Measurements from ENCODE around the gene UNC5C. TPM values are rescaled to one million over a fixed set of nuclear protein-coding genes. Genes with fewer than 3 reads are reported as not detected.

UNC5C gene
- total RNA-seq, 4 donors from 2014 or later = 0.44 to 0.68 (median 0.61) TPM

DNA sequence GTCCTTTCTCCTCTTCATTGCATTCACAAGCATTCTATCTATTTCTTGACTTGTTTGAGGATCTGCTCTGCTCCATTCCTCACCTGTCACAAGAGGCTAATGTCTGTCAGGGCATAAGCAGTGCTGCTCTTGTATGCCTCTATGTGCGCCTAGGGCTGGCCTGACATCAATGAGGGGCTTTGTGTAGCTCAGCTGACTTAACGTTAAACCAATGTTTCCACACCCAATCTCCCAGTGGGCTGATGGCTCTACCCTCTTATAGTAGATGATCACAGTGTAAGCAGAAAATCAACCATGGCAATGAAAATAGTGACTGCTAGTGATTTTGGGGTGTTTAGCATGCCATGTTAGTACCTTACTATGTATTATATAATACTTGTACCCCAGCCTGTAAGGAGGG, 139.0 kb downstream of the UNC5C start:
- TF ChIP-seq, protein P1, sequence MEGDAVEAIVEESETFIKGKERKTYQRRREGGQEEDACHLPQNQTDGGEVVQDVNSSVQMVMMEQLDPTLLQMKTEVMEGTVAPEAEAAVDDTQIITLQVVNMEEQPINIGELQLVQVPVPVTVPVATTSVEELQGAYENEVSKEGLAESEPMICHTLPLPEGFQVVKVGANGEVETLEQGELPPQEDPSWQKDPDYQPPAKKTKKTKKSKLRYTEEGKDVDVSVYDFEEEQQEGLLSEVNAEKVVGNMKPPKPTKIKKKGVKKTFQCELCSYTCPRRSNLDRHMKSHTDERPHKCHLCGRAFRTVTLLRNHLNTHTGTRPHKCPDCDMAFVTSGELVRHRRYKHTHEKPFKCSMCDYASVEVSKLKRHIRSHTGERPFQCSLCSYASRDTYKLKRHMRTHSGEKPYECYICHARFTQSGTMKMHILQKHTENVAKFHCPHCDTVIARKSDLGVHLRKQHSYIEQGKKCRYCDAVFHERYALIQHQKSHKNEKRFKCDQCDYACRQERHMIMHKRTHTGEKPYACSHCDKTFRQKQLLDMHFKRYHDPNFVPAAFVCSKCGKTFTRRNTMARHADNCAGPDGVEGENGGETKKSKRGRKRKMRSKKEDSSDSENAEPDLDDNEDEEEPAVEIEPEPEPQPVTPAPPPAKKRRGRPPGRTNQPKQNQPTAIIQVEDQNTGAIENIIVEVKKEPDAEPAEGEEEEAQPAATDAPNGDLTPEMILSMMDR (IDR thresholded peaks at IDR 0.05; ENCODE audit: low read depth) = no peak

DNA sequence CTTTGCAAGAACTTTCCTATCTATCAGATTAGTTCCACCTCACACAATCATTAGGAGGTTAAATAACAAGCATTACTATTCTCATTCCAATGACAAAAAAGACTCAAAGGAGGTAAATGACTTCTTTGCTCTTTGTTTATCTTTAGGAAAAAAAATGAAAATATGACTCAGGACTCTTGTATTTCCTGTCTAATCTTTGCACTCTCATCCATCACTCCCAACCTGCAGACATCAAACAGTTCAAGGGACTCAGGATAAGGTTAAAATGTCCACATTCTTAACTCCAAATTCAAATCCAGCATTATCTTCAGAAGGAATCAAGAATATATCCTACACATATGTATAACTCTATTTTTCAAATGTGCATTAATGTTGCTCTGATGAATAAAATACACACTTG, 139.6 kb downstream of the UNC5C start:
- TF ChIP-seq, protein P1 (IDR thresholded peaks at IDR 0.05; ENCODE audit: low read depth) = no peak

DNA sequence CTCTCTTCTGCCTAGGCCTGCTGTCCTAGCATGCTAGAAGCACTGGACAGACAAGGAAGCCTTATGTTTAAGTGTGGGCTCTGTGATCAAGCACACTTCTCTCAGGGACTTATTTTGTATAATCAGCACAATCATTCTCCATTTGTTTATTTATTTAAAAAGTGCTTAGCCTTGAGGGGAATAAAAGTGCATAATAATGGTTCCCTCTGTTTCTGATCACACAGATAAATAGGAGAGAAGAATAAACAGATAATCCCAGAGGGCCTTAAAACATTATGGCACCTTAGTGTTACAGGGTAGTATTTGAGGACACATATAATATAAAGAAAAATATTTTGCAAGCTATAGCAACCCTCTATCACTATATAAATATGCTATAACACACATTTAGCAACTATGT, 146.5 kb downstream of the UNC5C start:
- TF ChIP-seq, protein P1 (IDR thresholded peaks at IDR 0.05; ENCODE audit: low read depth) = no peak

DNA sequence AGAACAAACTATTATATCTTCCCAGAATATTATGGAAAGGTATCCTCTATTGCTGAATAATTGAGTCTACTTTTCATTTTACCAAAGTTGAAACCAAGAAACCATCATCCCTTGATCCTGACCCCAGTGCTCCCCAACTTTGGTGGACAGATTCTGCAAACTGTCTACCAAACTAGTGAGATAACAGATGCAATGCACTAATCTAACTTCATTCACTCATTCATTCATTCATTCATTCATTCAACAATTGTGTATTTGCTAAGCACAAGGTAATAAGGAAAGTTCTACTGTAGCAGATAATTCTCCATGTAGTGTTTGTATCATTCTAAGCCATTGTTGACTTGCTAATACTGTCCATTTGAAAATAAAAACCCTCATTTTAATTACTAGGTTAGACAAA, 150.6 kb downstream of the UNC5C start:
- TF ChIP-seq, protein P1 (IDR thresholded peaks at IDR 0.05; ENCODE audit: low read depth) = no peak

DNA sequence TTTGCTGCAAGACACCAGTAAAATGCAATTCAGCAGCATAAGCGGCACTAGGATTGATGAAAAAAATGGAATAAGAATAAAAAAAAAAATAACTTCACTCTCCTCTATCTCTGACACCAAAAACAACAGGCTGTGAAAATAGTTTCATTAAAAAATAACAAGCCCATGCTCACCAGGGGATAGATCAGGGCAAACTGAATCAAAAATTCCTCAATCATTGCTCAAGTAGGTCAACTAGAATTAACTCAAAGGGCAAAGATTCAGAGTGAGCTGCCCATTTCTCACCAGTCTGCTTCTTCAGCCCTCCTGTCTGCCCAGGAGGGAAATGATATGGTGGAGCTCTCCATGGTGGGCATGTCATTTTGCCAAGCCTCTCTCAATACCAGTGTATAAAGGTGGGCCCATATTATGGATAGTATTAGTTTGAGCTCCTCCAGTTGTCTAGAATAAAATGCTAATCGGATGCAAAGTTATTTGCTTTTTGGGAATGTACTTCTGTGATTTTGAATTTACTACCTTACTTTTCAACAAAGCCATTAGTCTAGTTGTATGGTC, 153.9 kb downstream of the UNC5C start:
- TF ChIP-seq, protein P1 (IDR thresholded peaks at IDR 0.05; ENCODE audit: low read depth) = no peak

DNA sequence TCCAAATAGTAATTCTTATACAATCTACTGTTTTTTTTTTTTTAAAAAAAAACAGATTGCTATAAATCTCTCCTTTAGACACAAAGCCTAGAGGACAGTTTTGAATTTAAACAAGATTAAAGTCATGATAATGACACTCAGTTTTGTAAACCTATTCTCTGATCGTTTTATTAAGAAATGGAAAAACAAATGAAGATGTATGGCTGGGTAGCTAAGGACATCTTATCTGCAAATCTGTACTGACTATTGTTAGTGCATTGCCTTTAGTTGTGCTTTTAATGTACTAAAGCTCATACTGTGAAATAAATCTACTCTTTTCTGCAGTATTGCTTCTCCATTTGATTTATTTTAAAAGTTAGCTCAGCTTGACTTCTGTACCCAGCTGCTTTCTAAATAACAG, 155.0 kb downstream of the UNC5C start:
- TF ChIP-seq, protein P1 (IDR thresholded peaks at IDR 0.05; ENCODE audit: low read depth) = no peak

DNA sequence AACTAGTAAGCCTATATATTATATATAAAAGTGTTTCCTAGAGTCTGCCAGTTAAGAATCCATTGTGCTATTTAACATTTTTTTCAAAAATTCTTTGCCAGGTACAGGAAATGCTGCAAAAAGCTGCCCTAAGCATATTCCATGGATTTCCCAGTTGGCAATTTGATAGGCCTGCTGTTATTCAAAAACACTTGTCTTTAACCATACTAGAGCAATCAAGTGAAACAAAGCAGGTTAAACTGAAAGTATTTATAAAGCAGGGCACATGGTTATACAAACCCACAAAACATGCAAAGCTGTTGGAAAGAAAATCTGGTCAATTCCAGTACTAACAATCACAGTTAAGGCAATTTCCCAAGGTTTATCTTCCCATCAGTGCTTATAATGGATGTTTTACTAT, 159.9 kb downstream of the UNC5C start:
- TF ChIP-seq, protein P1 (IDR thresholded peaks at IDR 0.05; ENCODE audit: low read depth) = no peak
